Fibroblast of villous mesenchyme (primary cell): ENCODE results near the gene JAK1. TPM values are rescaled to one million over a fixed set of nuclear protein-coding genes. Genes with fewer than 3 reads are reported as not detected.
A peak's percentile ranks its signal among the peaks of the same experiment; 100 is the strongest.

Experiments used
- DNase-seq: peaks from one replicate; pipeline ENCODE4 v3.0.0-alpha.2; 2010; ENCODE audit warnings: low read depth
- H3K4me3 ChIP-seq: 2 replicates; pipeline ENCODE4 v1.5.1; 2011; ENCODE audit warnings: low read depth, mild to moderate bottlenecking, low read length
- total RNA-seq: library from RNA; depleted of rRNA; stranded (reverse); fragments of >200 nt; gene quantifications from 2 replicates; pipeline ENCODE4 v1.2.3, GENCODE V29; 2012
- TF ChIP-seq, protein P1 (sequence below): IDR thresholded peaks from 2 replicates; pipeline ENCODE4 v1.5.1; 2012; ENCODE audit warnings: low read depth, mild to moderate bottlenecking, low read length; ENCODE audit not compliant: insufficient read depth

JAK1 gene
- total RNA-seq, 1 donor, result 125 TPM

- no peak overlapping the region for H3K4me3 ChIP-seq
- TF ChIP-seq, protein P1, sequence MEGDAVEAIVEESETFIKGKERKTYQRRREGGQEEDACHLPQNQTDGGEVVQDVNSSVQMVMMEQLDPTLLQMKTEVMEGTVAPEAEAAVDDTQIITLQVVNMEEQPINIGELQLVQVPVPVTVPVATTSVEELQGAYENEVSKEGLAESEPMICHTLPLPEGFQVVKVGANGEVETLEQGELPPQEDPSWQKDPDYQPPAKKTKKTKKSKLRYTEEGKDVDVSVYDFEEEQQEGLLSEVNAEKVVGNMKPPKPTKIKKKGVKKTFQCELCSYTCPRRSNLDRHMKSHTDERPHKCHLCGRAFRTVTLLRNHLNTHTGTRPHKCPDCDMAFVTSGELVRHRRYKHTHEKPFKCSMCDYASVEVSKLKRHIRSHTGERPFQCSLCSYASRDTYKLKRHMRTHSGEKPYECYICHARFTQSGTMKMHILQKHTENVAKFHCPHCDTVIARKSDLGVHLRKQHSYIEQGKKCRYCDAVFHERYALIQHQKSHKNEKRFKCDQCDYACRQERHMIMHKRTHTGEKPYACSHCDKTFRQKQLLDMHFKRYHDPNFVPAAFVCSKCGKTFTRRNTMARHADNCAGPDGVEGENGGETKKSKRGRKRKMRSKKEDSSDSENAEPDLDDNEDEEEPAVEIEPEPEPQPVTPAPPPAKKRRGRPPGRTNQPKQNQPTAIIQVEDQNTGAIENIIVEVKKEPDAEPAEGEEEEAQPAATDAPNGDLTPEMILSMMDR, result no peak
- DNase-seq, result no peak
Measured at GRCh38 chr1:64894438-64895196, 71.7 kb downstream of the JAK1 start.

DNA sequence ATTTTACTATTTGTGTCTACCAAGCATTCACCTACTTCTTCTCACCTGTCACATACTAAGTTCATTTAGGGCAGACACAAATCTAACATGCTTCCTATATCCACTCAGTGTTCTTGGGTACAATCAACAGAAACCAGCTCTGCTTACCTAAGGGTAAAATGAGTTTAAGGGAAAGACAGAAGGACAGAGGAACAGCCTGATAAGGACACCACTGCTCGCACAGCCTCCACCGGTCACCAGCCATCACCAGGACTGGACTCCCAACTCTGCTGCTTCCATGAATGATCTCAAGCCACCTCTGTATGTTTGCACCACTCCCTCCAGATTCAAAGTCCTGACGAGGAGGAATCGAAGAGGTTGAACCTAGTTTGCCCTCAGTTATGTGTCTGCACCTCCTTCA, 72.4 kb downstream of the JAK1 start:
- TF ChIP-seq, protein P1, result no peak

DNA sequence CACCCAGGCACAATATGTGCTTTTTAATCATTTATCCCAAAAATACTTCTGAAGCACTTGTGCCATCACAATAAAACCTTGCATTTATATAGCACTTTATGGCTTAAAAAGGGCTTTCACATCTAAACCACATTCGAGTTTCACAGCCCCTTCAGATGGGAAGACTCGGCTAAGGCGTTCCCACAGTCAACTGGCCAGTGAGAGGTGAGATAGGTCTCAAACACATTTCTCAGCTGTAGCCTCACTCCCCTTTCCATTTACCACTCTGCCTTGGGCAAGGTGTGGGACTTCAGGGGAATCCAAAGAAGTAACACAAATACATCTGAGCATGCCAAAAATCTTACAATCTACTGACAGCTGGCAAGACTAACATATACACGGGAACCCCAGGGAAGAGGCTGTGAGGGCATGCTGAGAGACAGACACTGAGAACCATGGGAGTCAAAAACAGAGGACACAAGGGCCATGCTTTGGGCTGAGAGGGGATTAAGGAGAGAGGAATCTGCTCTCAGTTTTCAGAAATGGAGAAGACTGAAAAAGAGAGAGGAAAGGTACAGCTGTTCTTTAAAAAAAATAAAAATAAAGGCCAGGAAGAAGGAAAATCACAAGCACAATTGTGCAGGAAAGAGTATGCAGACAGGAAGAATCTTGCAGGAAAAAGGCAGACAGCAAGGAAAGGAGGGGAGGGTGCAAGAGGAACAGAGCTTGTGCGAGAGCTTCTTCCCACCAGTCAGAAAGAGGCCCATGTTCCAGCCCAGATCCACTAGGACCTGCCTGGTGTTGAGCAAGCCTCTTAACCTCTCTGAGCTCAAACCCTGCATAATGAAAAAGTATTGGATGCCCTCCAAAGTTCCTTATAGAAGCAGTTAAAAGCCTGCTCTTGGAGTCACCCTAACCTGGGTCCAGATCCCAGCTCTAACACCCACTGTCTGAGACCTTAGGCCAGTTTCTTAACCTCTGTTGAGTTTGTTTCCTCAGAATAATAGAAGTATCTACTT, 73.5 kb downstream of the JAK1 start:
- TF ChIP-seq, protein P1, result no peak
- DNase-seq, result peak; percentile 62
- no peak overlapping the region for H3K4me3 ChIP-seq

More for the DNA sequence above, 72.4 kb downstream of the JAK1 start:
- no peak overlapping the region for H3K4me3 ChIP-seq
- DNase-seq, result no peak

DNA sequence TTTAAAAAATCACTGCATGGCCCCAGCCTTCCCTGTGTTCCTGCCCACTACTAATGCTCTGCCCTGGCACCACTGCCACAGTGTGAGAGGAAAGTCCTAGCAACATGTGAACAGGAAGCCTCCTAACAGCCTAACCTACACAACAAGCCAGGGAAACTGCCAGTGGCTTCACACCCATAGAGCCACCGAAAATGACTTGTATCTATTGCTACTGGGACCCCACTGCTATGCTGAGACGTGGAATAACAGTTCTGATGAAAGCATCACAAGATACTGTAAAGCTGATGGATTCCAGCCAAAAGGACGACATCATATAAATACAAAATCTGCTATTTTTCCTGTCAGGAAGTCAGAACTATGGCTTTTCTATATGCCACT, 74.9 kb downstream of the JAK1 start:
- DNase-seq, result peak; percentile 36
- no peak overlapping the region for H3K4me3 ChIP-seq

GRCh38 chr1:64890699-64891447, 75.5 kb downstream of the JAK1 start:
- TF ChIP-seq, protein P1, result no peak
- DNase-seq, result no peak

More for the DNA sequence above, 74.9 kb downstream of the JAK1 start:
- TF ChIP-seq, protein P1, result no peak

DNA sequence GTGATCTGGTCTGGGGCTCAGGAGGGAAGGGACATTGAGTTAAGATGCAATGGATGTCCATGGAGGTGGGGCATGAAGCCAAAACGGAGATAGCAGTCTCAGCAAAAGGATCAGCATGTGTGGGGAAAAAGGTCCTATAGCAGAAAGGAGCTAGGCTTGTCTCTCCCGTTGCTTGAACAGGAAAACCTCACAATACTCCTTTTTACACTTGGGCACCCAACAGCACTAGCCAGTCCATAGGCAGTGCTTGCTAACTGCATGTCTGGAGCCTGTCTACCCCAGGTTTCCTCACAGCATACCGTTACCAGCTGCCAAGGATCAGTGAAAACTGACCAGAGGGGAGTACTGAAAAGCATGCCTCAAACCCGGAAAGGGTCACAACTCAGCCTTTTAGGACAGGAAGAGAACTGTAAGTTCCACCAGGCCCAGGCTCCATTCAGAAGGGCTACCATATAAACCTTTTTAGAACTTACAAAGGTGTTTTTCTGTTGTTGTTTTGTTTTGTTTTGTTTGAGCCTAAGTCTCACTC, 78.6 kb downstream of the JAK1 start:
- TF ChIP-seq, protein P1, result no peak
- no peak overlapping the region for H3K4me3 ChIP-seq
- peak; percentile 47 for DNase-seq

More at GRCh38 chr1:64890699-64891447, 75.5 kb downstream of the JAK1 start:
- no peak overlapping the region for H3K4me3 ChIP-seq
